ENCODE data around the gene SYNDIG1.

The SYNDIG1 gene

DNA sequence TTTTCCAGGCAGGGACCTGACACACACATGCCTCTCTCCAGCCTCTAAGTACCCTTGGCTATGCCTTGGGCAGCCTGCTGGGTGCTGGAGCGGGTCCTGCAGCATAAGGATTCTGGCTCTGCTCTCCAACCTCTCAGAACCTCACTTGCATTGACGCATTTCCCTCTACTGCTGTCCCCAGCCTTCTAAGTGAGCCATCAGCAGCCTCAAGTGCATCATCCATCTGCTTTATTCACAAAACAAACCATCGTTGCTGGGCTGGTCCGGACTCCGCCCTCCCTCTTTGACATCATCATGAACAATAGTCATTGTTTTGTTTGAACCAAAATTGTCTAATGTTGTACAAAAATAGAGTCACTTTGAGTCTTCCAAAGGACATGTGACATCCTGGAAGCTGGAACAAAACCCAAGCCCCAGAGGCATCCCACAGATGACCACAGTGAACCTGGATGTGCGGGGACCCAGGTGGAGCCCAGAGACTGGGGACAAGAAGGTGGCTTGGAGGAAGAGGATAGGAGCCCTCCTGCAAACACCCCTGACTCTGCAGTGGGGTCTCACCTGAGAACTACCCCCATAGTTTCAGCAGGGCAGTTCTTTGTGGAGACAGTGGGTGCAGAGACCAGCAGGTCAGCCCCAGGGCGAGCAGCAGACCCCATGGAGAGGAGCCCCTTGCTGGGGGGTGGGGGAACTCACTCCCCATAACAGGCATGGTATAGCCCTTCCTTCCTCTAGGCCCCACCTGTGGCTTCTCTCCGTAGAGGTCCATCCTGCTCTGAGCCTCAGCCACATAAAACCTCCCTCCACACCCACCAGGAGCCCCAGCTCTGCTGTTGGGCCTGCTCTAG lies 230.1 kb downstream of the SYNDIG1 start:
- no peak for DNase-seq

DNA sequence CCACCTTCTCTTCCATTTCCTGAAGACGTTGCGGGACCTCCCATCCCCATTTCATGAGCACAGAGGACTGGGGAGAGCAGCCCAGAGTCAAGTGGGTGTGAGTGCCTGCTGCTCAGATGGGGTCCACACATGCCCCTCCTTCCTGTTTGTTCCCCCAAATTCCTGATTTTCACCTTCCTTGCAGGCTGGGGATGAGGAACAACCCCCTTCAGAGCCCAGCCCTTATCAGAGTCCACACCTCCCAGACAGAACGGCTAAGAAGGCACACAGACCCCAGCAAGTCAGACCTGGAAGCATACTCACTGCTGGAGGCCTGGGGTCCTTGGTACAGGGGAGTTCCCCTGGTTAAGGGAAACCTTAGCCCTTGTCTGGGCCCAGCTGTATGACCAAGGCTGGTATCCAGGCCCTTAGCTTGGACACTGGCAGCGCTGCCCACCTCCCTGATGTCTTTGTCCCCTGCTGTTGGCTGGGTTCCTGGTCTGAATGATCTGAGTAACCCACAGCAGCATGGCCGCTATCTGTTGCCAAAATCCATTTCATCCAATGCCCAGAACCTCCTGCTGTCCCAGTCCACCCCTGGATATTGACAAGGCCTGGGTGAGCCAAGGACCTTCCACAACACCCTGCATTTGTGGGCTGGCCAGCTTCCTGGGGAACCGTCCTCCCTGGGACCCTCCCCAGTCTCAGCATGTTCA lies 230.9 kb downstream of the SYNDIG1 start:
- DNase-seq: no peak

- no peak for DNase-seq
Measured at GRCh38 chr20:24701027-24701426, 231.6 kb downstream of the SYNDIG1 start.

GRCh38 chr20:24701668-24702067 lies 232.2 kb downstream of the SYNDIG1 start:
- no peak for DNase-seq

DNA sequence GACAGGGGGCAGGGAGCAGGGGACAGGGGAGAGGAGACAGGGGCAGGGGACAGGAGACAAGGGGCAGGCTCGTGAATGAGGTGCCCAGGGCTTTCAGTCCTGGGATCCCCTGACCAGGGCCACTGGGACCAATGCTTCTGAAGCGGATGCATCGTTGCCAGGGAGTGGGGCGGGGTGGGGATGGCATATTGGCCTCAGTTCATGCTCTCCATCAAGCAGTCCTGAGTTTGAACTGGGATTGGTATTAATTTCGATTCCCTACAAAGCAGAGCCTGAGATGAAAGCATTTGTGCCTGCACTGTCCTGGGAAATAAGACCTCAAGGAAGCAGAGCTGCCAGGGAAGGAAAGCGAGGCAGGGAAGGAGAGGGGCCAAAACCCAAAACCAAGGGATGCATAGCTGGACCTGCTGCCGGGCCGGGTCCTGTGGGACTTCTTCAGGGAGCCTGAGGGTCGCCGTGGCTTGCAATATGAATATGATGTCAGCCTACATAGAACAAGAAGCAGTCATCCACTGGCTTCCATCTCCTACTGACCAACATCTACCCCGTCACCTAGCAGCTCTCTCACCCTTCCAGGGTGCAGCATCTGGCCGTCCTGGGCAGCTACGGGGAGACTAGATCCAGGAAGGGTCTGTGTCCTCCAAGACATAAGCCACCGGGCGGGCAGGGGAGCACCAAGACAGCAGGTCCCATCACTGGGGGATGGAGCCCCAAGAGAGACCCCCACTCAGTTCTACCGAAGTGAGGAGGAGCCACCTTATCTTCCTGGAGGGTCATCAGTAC lies 233.3 kb downstream of the SYNDIG1 start:
- no peak for DNase-seq

DNA sequence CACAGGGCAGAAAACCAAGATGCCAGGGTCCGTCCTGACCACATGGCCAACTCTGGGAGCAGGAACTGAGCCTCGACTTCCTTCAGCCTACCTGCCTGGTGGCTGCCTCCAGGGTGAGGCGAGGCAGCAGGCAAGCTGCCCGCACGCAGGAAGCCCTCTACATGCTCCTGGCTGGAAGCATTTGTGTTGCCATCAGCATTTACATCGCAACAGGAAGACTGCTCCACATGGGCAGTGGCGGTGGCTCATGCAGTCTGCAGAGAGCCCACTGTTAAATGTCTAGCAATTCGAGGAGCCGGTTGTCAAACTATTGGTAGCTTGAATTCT lies 233.8 kb downstream of the SYNDIG1 start:
- no peak for DNase-seq

DNA sequence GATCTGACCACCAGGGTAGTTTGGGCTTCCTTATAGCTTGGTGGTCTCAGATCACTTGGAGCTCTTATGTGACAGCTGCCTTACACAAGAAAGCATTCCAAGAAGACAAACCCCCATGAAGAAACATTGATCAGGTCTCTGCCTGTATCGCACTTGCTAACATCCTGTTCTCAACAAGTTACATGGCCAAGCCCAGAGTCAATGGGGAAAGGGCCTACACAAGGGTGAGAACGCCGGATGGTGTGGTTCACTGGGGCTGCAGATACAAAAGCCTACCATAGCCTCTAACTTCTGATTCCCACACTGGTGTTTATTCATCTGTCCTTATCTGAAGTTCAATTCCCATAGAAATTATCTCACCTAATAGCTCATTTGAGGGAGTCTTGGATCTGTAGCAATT lies 235.5 kb downstream of the SYNDIG1 start:
- no peak for DNase-seq

DNA sequence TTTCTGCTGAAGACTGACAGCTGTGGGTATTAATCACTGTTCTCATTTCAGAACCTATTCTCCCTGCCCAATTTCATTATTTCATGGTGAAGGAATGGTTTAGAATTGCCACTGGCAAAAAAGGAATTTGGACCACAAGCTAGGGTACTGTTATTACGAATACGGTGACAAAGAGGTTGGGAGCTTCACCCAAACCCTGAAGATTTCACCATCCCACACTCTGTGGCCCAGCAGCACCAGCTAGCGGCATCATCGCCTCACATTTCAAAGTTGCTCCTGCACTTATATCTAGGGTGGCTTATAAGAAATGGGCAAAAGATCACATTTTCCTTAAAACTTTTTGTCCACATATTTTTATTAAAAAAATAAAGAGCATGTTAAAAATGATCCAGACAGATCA lies 236.1 kb downstream of the SYNDIG1 start:
- DNase-seq: no peak

GRCh38 chr20:24708411-24709295 lies 239.2 kb downstream of the SYNDIG1 start:
- no peak for DNase-seq
